ENCODE data around the gene SVOP. TPM values are rescaled to one million over a fixed set of nuclear protein-coding genes. Genes with fewer than 3 reads are reported as not detected.
"Not testable (repeated sequence)": the region's sequence is repeated elsewhere in the genome, so short reads cannot be mapped to it uniquely, and the experiment has no call there.

Gene SVOP
- polyA plus RNA-seq, 2 of the 4 experiments (the other 2 are of a cell fraction), result not detected

- FAIRE-seq (no peak), DNase-seq (ENCODE audit: low read depth in 1 of 2, low spot score in 1 of 2) (no peak), ATAC-seq (no peak)
- H3K9me3 ChIP-seq, result no peaks in the 10 kb centered on the region
- H3K4me1 ChIP-seq, result no peaks in the 10 kb centered on the region
- H3K4me2 ChIP-seq, result no peak overlapping the region
- WGBS (ENCODE audit: missing lambda C conversion rate), result 43% methylated on average over 6 of the region's 6 CpGs
- no peak overlapping the region for H3K4me3 ChIP-seq
- POLR2A ChIA-PET, result no interaction called here
- CTCF ChIA-PET, result interaction anchor here (1.3 to 1.4 kb wide), 2 partner anchors 112 to 117 kb away, joined by 3 read pairs; no protein-coding TSS in a partner anchor
- TF ChIP-seq CEBPB (IDR thresholded peaks at IDR 0.05) (no peak), HMGXB4 (CRISPR knock-in tag; IDR thresholded peaks at IDR 0.05; ENCODE audit: borderline replicate concordance) (no peak)
- no peak overlapping the region for H3K27ac ChIP-seq
Measured at GRCh38 chr12:108996320-108996719, 24.5 kb downstream of the SVOP start.

- Histone ChIP-seq H3K9me3 (no peaks in the 10 kb centered on the region), H3K4me1 (no peaks in the 10 kb centered on the region), H3K4me2 (no peak overlapping the region), H3K4me3 (no peak overlapping the region), H3K27ac (no peak overlapping the region)
- ATAC-seq (no peak), FAIRE-seq (no peak), DNase-seq (ENCODE audit: low read depth in 1 of 2, low spot score in 1 of 2) (no peak)
- no peak for TF ChIP-seq CBX8 (IDR thresholded peaks at IDR 0.05)
- TF ChIP-seq MAFK (IDR thresholded peaks at IDR 0.05; ENCODE audit: partially characterized antibody), result no peak
- no peak for TF ChIP-seq FOSL2 (IDR thresholded peaks at IDR 0.05)
- TF ChIP-seq FOSL2 (CRISPR knock-in tag; IDR thresholded peaks at IDR 0.05), result no peak
- no peak for TF ChIP-seq KDM5A (IDR thresholded peaks at IDR 0.05)
- TF ChIP-seq EHMT2 (IDR thresholded peaks at IDR 0.05; ENCODE audit: low read depth), result no peak
- TF ChIP-seq ATOH8 (CRISPR knock-in tag; IDR thresholded peaks at IDR 0.05; ENCODE audit: low read depth), result no peak
- TF ChIP-seq ESRRA (IDR thresholded peaks at IDR 0.05; ENCODE audit: borderline replicate concordance, low read length), result no peak
- no peak for TF ChIP-seq ZFP36 (IDR thresholded peaks at IDR 0.05; ENCODE audit: borderline replicate concordance, partially characterized antibody)
- no peak for TF ChIP-seq FOSB (CRISPR knock-in tag; IDR thresholded peaks at IDR 0.05)
- TF ChIP-seq CBX2 (IDR thresholded peaks at IDR 0.05; ENCODE audit: borderline replicate concordance, low read depth), result no peak
- no peak for TF ChIP-seq RARB (CRISPR knock-in tag; IDR thresholded peaks at IDR 0.05)
- TF ChIP-seq MAX (IDR thresholded peaks at IDR 0.05), result no peak
- no peak for TF ChIP-seq HOXB5 (CRISPR knock-in tag; IDR thresholded peaks at IDR 0.05)
- TF ChIP-seq TP53 (CRISPR knock-in tag; IDR thresholded peaks at IDR 0.05), result no peak
- TF ChIP-seq ZC3H11A (IDR thresholded peaks at IDR 0.05), result no peak
- TF ChIP-seq HES2 (IDR thresholded peaks at IDR 0.05), result no peak
- 67% methylated on average over 6 of the region's 6 CpGs for whole genome bisulfite sequencing (ENCODE audit: missing lambda C conversion rate)
- CTCF ChIA-PET, result interaction anchor here (1.3 kb wide), 1 partner anchor 112 kb away, joined by 3 read pairs; no protein-coding TSS in a partner anchor
- POLR2A ChIA-PET, result no interaction called here
Measured at GRCh38 chr12:108995370-108995992, 25.4 kb downstream of the SVOP start.

- WGBS (ENCODE audit: missing lambda C conversion rate), result 30% methylated on average over 5 of the region's 5 CpGs
- H3K4me3 ChIP-seq; ATAC-seq; FAIRE-seq; H3K9me3 ChIP-seq; DNase-seq (ENCODE audit: low read depth in 1 of 2, low spot score in 1 of 2); POLR2A ChIA-PET; H3K4me2 ChIP-seq; H3K27ac ChIP-seq; H3K4me1 ChIP-seq: not testable (repeated sequence)
- CTCF ChIA-PET, result interaction anchor here (1.6 kb wide), 1 partner anchor 10 kb away, joined by 3 read pairs; no protein-coding TSS in a partner anchor
Measured at GRCh38 chr12:108990103-108990502, 30.8 kb downstream of the SVOP start.
